GM19238 (cell line): ENCODE results near the gene CSF3.

ENCODE experiments used
- DNase-seq: peaks from one replicate; pipeline ENCODE4 v3.0.0; 2011; ENCODE audit warnings: low spot score; ENCODE audit not compliant: insufficient read length

CSF3 gene, protein sequence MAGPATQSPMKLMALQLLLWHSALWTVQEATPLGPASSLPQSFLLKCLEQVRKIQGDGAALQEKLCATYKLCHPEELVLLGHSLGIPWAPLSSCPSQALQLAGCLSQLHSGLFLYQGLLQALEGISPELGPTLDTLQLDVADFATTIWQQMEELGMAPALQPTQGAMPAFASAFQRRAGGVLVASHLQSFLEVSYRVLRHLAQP

GRCh38 chr17:40015005-40015997 lies at the start of gene CSF3:
Gene CSF3 (plus strand): TSS chr17:40015440. CDS start chr17:40015475, 35 bp downstream.
- no peak for DNase-seq

GRCh38 chr17:39966771-39967170 lies 48.5 kb upstream of the CSF3 start:
- no peak for DNase-seq

DNA sequence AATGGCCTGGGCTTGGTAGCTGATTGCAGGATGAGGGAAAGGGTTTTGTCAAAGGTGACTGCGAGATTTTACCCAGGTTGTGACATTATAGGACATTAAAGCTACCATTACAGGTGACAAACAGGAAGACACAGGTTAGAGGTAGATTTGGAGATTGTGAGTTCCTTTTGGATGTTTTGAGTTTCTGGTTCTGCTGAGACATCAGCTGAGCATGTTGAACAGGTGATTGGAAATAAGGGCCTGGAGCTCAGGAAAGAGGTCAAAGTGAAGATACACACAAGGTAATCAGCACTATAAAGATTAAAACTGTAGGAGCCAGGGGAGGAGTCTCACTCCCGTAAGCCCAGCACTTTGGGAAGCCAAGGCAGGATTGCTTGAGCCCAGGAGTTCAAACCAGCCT lies 46.5 kb upstream of the CSF3 start:
- DNase-seq: no peak

DNA sequence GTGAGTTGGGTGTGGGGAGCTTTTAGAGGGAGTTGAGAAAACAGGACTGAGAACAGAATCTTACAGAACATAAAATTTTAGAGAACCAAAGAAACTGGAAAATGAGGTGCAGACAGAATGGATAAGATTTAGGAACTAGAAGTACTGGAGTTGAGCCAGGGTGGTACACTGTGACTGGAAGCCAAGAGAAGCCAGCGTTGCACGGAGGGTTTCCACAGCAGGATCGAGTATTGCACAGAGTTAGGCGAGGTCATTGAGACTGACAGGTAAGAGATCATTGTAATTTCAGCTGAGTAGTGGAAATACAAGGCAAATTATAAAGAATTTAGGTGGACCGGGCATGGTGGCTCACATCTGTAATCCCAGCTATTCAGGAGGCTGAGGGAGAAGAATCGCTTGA lies 45.9 kb upstream of the CSF3 start:
- DNase-seq: no peak

DNA sequence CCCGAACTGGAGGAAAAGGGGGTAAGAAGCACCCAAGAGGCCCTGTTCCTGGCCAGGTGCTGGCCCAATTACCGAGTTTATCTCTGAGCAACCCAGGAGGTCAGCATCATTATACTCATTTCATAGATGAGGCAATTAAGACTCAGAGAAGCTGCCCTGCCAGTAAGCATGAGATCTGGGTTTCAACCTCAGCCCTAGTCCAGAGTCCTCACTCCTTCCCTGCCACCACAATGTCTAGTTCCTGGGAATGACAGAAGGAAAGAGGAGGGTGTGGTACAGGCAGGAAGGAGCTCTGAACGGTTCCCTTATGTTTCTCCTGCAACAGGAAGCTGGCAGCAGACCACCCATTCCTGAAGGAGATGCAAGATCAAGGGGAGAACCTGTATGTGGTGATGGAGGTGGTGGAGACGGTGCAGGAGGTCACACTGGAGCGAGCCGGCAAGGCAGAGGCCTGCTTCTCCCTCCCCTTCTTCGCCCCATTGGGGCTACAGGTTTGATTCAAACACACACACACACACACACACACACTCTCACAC lies 45.0 kb upstream of the CSF3 start:
- no peak for DNase-seq

DNA sequence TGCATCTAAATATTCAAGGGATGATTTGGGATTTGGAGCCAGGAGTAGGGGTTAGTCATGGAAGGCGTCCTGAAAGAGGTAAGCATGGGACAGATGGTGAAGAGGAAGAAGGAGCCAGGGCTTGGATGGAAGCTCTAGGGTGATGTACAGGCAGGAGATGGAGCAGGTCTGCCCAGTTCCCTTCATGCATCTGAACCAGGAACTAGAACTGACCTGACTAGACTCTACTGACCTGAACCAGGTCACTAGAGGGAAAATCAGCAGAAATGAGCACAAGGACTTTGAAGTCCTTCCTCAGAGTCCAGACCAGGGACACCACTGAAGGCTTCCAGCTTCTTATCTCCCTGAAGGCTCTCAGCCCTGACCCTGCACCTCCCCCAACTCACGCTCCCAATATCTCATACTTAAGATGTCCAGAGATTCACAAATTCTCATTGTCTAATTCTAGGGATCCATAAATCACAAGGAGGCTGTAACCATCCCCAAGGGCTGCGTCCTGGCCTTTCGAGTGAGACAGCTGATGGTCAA lies 44.1 kb upstream of the CSF3 start:
- no peak for DNase-seq

DNA sequence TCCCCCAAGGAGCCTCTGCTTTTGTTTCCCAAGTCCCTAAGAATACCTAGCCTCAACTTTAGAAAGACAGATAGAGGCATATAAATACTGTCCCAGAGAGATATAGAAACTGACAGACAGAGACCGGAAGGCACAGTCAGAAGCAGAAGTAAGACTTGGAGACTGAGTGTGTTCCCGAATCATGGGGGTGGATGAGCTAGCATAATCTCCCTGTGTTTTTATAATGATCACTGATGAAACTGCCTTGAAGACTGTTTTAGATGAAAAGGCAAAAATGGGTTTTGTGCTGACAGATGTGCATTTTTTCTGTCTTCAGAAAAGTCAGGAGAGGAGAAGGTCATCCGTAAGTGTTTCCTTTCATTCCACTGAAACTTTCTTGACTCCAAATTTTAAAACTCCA lies 43.0 kb upstream of the CSF3 start:
- DNase-seq: no peak

- DNase-seq: no peak
These were observed 41.7 kb upstream of the CSF3 start for GRCh38 chr17:39973496-39973895.

DNA sequence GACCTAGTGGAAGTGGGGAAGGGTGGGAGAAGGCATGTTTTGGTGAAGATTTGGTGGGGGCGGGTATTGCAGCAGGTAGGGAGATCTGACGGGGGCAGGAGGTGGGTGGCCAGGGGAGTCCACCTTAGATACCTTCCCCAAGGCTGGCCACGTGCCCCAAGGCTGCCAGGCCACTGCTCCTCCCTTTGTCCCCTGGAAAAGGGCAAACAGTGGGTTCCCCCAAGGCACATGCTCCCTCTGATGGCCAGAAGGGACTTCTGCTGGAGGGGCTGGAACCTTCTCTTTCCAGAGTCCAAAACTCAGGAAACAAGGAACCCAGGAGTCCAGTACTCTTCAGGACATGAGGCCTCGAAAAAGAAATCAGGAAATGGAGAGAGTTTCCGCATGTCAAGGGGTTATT lies 40.8 kb upstream of the CSF3 start:
- DNase-seq: no peak

DNA sequence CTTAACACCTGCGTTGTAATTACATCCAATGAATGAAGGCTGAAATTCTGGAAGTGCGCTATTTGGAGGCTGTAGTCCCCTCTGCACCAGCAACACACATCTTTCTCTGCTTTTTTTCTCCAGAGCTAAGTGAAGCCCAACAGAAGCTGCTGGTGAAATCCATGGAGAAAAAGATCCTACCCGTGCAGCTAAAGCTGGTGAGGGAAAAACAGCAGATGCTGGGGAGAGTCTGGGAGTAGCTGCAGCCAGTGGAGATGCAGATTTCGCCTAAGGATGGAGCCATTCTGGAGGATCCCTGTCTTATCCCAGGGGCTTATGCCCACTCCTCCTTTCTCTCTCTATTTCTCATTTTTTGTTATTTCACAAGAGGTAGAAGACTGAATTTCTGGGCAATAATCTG lies 39.4 kb upstream of the CSF3 start:
- DNase-seq: no peak

GRCh38 chr17:39979016-39979670 lies 36.1 kb upstream of the CSF3 start:
- no peak for DNase-seq

DNA sequence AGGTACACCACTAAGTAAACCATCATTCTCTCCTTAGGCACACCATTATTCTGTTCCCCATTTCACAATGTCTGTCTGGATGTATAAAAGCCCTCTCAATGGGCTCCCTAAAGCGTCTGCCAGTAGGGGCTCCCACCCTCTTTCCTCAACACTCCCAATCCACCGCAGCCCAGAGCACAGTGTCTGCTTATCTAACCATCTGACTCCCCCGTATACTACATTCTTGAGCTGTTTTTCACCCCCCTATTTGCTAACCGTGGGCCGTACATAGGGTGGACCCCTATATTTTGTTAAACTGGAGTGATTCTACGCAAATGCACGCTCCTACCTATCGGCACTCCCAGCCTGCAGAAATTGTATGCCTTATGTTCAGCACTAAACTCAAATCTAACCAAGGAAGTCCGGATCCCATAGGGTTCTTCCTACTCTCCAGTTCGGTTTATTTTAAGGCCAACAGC lies 35.3 kb upstream of the CSF3 start:
- peak; percentile 23 for DNase-seq

GRCh38 chr17:39980351-39981206 lies 34.7 kb upstream of the CSF3 start, which contains the start of gene PSMD3:
Gene PSMD3 (plus strand): TSS chr17:39980807. CDS start chr17:39980971, 164 bp downstream.
- DNase-seq: peak; percentile 92

DNA sequence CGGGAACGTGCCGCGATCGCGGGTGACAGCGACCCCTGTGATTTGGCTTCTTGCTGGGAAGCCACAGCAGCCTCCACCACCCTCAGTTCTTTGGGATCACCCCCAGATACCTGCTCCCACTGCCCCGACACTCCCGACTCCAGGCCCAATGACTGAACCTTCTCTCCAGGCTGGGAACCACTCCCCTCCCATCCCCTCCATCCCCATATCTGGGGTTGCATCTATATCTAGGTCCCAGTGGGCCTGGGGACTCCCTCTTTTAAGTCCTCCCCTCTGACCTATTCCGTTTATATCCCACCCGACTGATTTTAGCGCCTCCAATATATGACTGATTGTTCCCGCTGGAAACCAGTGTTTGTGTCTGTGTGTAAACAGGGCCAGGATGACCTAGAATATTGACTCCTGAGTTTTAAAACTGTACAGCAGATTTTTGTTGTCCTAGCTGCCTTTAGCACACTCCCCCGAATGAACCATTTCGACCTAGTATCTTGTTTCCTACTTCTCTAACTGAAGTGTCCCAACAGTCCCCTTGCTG lies 34.0 kb upstream of the CSF3 start:
- no peak for DNase-seq

DNA sequence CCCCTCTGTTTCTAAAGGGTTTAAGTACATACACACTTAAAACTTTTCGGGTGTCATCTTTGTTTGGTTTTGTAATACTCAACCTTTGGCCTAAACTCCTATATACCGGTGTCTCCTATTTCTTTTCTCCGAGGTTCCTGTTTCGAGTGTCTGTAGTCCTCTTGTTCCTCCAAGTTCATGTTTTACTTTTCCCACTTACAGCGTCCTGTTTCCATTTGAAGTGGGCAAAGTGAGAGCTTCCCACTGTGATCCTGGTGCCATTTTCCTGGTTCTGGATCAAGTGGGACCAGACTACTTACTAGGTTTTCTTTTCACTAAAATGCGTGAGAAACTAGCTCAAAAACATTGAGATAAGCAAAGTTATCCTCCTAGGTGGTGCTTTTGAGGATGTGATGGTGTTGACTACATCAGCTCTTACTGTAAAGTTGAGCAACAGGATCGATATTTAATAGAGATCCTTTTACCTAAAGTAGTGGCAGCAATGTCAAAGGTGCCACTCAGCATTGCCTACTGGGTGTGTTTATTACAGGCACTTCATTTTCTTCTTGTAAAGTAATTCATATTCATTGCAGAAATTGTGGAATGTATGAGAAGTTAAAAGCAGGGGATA lies 33.4 kb upstream of the CSF3 start:
- DNase-seq: no peak

GRCh38 chr17:39988206-39988810 lies 26.9 kb upstream of the CSF3 start:
- DNase-seq: no peak

GRCh38 chr17:39994448-39994847 lies 20.8 kb upstream of the CSF3 start:
- no peak for DNase-seq

DNA sequence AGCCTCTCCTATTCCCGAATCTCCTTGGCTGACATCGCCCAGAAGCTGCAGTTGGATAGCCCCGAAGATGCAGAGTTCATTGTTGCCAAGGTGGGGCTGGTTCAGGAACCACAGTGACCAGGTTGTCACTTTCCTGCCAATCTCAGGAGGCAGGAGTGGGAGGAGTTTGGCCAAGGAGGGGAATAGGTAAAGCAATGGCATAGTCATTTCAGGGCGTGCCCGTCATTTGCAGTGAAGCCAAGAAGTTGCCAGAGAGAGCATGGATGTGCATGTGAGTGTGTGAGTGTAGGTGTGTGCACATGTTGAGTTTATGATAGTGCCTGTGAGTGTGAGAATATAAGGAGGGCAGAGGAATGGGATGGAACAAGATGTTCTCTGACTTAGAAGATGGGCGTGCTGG lies 19.8 kb upstream of the CSF3 start:
- DNase-seq: no peak

DNA sequence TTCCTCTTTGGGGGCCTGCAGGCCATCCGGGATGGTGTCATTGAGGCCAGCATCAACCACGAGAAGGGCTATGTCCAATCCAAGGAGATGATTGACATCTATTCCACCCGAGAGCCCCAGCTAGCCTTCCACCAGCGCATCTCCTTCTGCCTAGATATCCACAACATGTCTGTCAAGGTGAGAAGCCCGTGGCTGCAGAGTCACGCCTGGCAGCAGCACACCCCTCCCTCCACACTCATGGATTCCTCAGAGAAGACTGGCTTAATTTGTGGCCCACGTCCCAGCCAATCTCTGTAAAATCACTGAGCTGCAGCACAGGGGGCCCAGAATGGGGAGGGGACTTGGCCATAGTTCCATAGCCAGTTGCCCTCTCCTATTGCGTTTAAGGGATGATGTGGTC lies 19.1 kb upstream of the CSF3 start:
- no peak for DNase-seq
